H54 (cell line): ENCODE measurements around the gene TRIM40.
A peak's percentile ranks its signal among the peaks of the same experiment; 100 is the strongest.
"Not testable (repeated sequence)": the region's sequence is repeated elsewhere in the genome, so short reads cannot be mapped to it uniquely, and the experiment has no call there.

Experiments used
- DNase-seq: peaks from one replicate; pipeline ENCODE4 v3.0.0; 2011; ENCODE audit warnings: low spot score, mixed read lengths; ENCODE audit not compliant: insufficient read length
- FAIRE-seq: peaks from 3 replicates; lab custom pipeline; 2011; peaks lifted over from hg19 to GRCh38; lab: Jason Lieb, UNC
- POLR2A ChIP-seq: IDR thresholded peaks from 2 replicates; pipeline ENCODE4 v1.6.1; 2011; ENCODE audit warnings: low read depth, mild to moderate bottlenecking, low read length

The TRIM40 gene

GRCh38 chr6:30129265-30130178 is 6.4 kb upstream of the TRIM40 start:
- DNase-seq (no peak), FAIRE-seq (no peak)
- TF ChIP-seq POLR2A = no peak

DNA sequence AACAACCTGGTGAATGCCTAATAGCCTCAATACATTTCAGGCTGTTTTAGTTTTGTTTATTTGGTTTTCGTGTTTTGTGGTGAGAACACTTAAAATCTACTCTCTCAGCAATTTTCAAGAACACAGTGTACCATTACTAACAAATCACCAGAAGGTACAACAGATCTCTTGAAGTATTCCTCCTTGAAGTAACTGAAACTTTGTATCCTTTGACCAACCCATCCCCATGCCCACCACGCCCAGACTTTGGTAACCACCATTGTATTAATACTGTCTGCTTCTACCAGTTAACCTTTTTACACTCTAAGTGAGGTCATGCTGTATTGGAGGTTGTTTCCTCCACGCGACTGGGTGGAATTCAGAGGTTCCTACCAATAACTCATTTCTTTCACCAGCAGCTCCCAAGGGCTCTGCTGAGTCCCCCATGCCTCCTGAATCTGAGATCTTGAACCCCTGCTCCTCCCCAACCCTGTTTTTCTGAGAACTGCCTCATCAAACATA is 5.7 kb upstream of the TRIM40 start:
- DNase-seq (no peak), FAIRE-seq (no peak)
- no peak for TF ChIP-seq POLR2A

DNA sequence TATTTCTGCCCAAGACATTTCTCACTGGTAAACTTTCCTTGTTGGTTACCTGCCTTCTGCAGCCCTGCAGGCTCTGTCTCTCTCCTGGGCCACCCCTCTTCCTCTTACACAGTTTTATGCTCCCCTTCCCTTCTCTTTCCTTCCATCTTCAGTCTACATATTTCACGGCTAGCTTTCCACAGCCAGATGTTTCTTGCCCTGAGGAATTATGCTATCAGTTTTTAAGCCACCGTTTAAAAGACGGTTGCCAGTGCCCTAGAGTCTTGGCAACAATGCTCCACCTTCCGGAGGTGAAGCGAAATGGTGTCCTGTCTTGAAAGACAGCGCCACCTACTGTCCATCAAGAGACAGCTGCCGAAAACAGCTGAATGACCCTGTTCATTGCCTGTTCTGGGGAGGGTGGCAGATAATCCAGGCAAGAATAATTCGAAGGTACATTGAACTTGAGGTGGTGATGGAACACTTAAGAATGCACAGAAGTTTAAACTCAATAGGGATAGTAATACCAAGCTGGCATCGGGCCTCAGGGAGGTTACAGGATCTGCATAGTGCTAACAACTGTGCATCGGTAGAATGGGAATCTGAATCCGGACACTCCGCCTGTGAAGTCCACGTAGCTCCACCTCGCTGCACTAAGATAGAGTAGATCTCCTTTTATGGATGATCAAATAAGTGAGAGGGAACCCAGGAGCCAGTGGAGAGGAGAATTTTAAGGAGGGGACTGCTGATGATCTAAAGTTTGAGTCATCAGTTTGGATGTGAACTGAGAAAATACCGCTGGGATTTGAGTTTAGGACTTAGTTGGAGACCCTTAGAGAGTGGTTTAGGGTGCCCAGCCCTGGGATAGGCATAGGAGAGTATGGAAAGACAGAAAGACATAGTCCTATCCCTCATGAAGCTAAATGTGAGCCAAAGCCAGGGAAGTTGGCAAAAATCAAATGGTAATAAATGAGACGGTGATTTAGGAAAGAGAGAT is 4.8 kb upstream of the TRIM40 start:
- FAIRE-seq (peak; percentile 98), DNase-seq (peak; percentile 82)
- no peak for TF ChIP-seq POLR2A

DNA sequence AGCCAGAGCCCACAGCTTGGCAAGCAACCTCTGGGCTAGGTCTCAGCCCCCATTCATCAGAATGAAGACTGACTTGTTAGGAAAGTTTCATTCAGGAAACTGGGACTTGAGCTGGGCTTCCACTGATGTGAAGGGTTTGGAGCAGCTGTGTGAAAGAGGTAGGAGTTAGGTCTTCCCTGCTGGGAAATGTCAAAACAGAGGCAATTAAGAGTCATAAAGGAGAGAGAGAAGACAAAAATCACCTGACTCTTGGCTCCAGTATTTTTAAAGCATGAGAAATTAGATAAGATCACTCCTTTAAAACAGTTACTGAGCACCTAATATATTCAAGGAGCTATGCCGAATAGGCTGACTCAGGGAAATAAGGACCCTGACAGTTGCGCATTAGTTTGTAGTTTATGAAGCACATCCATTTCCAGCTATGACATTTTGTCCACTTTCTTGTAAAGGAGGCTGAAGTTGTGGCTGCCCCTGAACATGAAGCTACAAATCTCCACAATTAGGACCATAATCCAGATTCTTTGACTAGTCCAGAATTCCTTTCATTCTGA is 3.9 kb upstream of the TRIM40 start:
- no peak for DNase-seq
- TF ChIP-seq POLR2A = no peak
- no peak for FAIRE-seq

GRCh38 chr6:30135147-30135546 is 793 bp upstream of the TRIM40 start:
- FAIRE-seq (no peak), DNase-seq (no peak)
- no peak for TF ChIP-seq POLR2A

DNA sequence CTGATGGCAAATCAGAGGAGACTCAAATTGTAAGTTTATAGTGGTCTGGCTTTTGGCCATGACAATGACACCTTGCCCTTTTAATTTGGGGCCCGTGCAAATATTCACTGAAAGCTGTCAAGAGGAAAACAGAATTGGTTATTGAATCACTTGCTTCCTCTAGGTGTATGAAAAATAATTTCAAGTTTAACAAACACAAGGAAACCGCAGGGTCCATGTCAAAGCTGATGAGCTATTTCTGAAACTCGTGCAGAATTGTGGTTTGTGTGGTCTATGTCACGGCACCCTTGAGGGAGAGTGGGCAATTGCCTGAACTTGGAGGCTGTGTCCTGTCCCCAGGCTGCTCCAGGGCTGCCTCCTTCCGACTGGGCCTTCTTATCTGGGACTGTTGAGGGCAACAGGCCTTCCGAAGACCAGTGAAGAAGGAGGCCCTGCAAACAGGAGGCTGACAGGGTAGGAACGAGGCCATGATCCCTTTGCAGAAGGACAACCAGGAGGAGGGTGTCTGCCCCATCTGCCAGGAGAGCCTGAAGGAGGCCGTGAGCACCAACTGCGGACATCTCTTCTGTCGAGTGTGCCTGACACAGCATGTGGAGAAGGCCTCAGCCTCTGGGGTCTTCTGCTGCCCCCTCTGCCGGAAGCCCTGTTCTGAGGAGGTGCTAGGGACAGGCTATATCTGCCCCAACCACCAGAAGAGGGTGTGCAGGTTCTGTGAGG is 788 bp downstream of the TRIM40 start:
- FAIRE-seq = no peak
- no peak for DNase-seq
- TF ChIP-seq POLR2A = no peak

DNA sequence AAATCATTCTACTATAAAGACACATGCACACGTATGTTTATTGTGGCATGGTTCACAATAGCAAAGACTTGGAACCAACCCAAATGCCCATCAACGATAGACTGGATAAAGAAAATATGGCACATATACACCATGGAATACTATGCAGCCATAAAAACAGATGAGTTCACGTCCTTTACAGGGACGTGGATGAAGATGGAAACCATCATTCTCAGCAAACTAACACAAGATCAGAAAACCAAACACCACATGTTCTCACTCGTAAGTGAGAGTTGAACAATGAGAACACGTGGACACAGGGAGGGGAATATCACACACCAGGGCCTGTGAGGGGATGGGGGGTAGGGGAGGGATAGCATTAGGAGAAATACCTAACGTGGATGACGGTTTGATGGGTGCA is 4.3 kb downstream of the TRIM40 start:
- not testable (repeated sequence) for FAIRE-seq, DNase-seq

DNA sequence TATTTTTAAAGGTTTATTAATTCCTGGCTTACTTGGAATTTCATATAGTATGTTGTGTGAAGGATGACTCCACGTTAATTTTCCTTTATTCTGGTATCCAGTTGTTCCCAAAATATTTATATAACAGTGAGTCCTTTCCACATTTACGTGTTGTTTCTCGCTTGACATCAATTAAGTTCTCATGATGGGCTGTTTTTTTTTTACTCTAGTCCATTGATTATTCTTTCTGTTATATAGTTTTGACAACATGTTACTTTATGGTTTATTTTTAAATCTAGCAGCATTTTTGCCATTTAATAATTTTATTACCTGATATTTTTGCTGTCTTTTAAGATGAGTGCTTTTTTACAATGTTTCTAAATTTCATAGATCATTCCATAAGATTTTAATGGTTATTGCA is 6.7 kb downstream of the TRIM40 start:
- FAIRE-seq (no peak), DNase-seq (no peak)
- TF ChIP-seq POLR2A = no peak

GRCh38 chr6:30143780-30144179 is 7.8 kb downstream of the TRIM40 start:
- DNase-seq (no peak), FAIRE-seq (no peak)

DNA sequence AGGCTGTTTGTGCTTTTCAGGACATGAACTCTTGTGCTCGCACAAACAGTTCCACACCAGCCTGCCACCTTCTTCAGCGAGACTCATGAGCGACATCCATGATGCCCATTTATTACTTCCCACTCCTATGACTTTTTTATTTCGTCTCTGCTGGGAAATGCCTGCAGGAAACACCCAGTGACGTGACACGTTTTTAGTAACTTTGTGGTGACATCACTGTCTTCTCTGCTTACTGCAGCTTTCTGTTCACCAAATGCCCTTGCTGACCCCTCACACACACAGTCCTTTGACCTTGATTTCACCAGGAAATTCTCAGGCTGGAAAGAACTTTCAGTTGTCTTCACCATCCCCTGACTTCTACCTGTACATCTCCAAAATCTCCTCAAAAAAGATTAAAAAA is 8.9 kb downstream of the TRIM40 start:
- FAIRE-seq (no peak), DNase-seq (no peak)
- TF ChIP-seq POLR2A = no peak

More at GRCh38 chr6:30143780-30144179, 7.8 kb downstream of the TRIM40 start:
- TF ChIP-seq POLR2A = no peak

GRCh38 chr6:30145818-30146217 is 9.9 kb downstream of the TRIM40 start:
- DNase-seq = no peak
- FAIRE-seq = no peak
- no peak for TF ChIP-seq POLR2A

GRCh38 chr6:30147096-30147495 is 11.2 kb downstream of the TRIM40 start:
- DNase-seq (no peak), FAIRE-seq (no peak)
- TF ChIP-seq POLR2A = no peak

- TF ChIP-seq POLR2A = no peak
- FAIRE-seq (no peak), DNase-seq (no peak)
Observed at GRCh38 chr6:30149234-30149633, 13.3 kb downstream of the TRIM40 start.
